IPS-11a (cell line): ENCODE data around the gene GRIK3.

Experiments
- H3K4me3 ChIP-seq: one replicate; pipeline ENCODE4 v1.5.1; 2013; ENCODE audit warnings: low read depth, low read length, control low read depth

GRIK3 gene

GRCh38 chr1:36835696-36836095, 198.6 kb downstream of the GRIK3 start:
- H3K4me3 ChIP-seq, result no peak overlapping the region

GRCh38 chr1:36835017-36835695, 199.2 kb downstream of the GRIK3 start:
- no peak overlapping the region for H3K4me3 ChIP-seq

DNA sequence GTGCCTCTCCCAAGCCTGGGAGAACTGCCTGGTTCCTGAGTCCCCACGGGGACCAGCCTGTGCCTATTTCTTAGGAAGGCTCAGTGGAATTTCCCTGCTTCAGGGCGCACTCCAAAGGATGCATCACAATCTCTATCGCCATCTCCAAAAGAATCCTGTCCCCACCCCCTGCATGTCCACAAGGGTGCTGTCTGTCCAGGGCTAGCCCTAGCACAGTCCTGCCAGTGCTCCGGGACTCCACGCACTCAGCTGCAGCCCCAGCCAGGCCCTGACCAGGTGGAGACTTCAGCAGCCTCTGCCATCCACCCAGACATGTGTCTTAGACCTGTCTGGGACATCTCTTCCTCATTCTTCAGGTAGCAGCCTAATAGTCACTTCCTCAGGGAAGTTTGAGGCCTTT, 199.7 kb downstream of the GRIK3 start:
- no peak overlapping the region for H3K4me3 ChIP-seq

DNA sequence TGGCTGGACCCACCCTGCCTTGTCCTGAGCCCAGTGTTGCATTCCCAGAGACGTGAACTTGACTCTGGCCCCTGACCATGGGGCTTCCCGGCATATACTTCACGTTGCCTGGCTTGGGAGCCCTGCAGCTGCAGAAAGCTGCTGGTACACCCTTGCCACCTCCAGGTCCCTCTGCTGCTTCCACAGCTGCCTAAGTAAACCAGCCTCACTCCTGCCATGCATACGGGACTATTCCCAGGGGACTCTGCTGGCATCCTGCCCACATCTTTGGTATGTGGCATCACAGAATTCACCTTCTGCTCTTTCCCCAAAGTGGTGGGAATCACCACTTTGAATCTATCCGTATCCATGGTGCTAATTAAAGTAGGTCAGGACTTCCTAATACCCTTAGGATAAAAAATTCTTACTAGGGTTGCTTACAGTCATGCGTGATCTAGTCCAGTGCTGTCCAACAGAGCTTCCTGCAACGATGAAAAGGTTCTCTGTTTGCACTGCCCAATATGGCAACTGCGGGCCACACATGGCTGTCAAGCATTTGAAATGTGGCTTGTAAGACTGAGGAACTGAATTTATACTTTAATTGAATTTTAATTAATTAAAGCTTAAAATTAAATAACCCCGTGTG, 203.0 kb downstream of the GRIK3 start:
- H3K4me3 ChIP-seq, result no peak overlapping the region

DNA sequence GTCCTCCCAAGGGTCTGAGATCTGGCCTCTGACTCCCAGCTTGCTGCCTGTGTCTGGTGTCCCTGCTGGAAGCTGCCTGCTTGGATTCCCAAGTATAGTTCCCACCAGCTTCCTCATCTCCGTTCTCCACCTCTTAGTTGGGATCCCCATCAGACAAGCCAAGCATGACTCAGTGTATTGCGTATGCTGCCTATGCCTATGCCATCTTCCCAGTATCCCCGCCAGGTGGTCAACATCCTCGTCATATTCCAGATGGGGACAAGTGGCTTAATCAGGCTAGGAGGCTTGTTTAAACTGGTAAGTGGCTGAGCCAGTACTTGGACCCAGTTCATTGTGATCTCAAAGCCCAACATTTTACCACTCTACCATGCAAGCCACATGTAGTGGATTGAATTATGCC, 204.4 kb downstream of the GRIK3 start:
- no peak overlapping the region for H3K4me3 ChIP-seq

DNA sequence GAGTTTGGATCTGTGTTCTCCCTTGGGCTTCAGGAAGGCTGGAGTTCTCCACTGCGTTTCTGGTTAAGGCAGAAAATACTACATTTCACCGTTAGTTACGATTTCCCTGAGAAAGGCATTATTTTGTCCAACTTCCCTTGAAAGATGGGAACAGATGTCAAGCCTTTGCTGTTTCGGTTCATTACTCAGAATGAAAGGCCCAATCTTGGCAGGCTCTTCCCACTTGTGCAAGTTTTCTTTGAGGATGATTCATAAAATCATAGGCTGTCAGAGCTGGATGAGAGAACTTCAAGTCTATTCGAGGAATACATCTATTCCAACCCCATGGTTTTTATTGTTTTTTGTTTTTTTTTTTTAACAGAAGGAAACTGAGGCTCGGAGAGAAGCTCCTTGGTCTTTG, 205.2 kb downstream of the GRIK3 start:
- no peak overlapping the region for H3K4me3 ChIP-seq

DNA sequence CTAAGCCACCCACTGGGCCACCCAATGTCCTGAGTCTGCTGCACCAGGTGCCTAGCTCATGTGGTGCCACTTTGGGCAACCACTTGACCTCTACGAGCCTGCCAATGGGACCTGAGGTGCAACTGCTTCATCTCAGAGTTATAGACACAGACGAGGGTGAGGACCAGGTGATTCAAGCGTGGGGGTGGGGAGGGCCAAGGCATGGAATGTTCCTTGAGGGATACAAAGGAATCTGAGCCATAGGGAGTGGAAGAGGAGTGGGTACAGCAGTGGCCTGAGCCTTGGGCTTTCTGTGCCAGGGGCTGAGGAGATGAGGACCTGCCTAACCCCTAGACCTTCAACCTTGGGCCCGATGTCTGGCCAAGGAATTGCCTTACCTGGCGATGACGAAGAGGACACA, 209.1 kb downstream of the GRIK3 start:
- H3K4me3 ChIP-seq, result no peak overlapping the region

- no peak overlapping the region for H3K4me3 ChIP-seq
Measured at GRCh38 chr1:36824390-36824861, 209.9 kb downstream of the GRIK3 start.

DNA sequence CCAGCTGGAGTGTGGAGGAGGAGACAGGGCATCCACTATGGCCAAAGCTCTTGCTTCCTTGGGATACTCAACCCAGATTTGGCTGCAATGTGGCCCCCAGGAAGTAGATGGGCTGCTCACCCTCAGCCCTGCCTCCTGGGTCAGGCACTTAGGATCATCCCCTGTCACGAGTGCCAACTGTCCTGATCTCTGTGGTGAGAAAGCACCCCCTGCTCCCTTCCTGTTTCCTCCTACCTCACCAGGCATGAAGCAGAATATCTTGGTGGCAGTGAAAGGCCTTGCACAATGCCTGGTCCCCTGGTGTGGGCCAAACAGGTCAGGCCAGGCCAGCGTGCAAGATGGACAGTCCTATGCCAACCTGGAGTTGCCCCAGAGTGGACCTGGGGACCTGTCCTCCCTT, 211.7 kb downstream of the GRIK3 start:
- H3K4me3 ChIP-seq, result no peak overlapping the region

DNA sequence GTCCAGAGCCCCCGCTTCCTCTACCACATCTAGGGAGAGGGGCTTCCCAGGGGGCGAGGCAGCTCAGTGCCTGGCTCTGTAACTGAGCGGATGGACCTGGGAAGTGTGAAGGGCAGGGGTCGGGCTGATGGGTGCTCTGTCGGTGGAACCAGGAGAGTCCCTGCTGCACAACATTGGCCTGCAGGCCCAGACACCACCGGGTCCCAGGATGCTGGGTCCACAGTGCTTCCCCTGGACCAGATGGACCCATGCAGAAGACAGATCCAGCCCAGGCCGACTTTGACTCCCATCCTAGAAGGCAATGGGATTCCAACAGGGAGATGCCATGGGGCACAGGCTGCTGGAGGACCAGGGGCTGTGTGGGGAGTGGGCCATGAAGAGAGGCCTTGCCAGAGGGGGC, 212.9 kb downstream of the GRIK3 start:
- no peak overlapping the region for H3K4me3 ChIP-seq

DNA sequence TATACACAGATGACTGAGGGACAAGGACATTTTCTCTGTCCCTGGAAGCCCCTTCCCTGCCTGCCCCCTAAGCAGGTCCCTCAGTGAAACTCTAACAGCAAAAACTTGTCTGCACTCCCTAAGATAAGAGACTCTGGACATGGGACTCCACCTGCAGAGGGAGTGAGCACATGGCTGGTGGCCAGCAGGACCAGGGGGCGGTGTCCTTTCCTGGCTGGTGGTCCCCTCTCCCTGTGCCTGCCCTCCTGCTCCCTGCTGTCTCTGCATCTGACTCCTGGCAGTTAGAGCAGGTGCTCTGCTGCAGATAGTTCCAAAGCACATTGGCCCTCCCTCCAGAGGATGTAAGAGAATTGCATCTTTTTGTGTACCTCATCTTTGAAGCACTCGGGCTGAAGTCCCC, 215.5 kb downstream of the GRIK3 start:
- H3K4me3 ChIP-seq, result no peak overlapping the region

- H3K4me3 ChIP-seq, result no peak overlapping the region
Measured at GRCh38 chr1:36816348-36816747, 218.0 kb downstream of the GRIK3 start.

- no peak overlapping the region for H3K4me3 ChIP-seq
Measured at GRCh38 chr1:36814774-36815173, 219.5 kb downstream of the GRIK3 start.

- no peak overlapping the region for H3K4me3 ChIP-seq
Measured at GRCh38 chr1:36814083-36814482, 220.2 kb downstream of the GRIK3 start.

GRCh38 chr1:36807262-36807661, 227.1 kb downstream of the GRIK3 start:
- no peak overlapping the region for H3K4me3 ChIP-seq

DNA sequence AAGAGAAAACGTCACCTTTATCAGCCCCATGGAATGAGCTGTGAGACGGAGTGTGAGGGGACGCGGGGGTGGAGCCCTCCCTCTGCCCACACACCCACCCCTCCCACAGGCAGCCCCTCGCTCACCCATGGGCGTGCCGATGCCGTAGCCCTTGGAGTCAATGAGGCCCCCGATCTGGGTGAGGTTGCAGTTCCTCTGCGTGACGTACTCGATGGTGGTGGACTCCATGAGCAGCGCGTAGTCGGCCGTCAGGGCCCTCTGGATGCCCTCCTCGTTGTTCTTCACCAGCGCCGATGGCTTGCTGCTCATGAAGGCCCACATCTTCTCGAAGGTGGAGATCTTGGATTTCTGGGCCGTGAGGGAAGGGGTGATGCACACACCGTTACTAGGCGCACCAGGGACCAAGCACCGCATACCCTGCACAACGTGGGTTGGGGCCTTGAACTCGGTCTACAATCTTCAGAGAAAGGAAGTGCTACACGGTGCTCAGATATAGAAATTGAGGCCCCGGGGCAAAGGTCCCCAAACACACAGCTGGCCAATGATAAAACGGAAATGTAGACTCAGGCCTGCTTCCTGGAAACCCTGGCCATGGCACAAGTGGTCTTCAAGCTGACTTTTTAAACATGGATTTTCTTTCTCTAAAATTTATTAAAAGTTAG, 228.2 kb downstream of the GRIK3 start:
- no peak overlapping the region for H3K4me3 ChIP-seq

- no peak overlapping the region for H3K4me3 ChIP-seq
Measured at GRCh38 chr1:36804669-36805314, 229.5 kb downstream of the GRIK3 start.

DNA sequence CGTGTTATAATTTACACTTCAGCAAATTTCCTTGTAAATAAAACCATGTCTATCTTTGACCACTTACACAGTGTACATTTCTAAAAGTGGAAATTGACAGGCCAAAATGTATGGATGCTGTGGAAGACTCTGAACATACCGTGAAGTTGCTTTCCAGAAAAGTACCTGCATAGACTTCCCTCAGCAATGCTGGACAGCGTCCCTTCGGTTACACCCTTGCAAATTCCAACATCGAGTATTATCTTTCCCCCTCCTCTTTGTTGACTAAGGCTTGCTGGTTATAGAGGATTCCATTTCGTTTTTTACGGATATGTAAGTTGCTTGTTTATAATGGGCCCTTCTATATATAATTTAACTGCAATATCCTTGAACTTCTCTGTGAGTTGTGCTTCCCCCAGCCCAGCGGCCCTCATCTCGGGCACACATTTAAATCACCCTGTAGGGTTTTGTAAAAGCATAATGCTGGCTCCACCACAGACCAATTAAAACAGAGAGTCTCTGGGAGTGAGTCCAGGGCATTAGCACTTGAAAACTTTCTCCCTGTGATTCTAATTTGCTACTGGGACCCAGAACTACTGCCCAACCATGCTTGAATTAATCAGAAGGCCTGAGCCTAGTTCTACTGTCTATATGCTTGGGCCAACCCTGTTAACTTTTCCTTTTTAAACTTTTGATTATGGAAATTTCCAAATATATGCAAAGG, 230.3 kb downstream of the GRIK3 start:
- no peak overlapping the region for H3K4me3 ChIP-seq

GRCh38 chr1:36802018-36802417, 232.3 kb downstream of the GRIK3 start:
- H3K4me3 ChIP-seq, result no peak overlapping the region

DNA sequence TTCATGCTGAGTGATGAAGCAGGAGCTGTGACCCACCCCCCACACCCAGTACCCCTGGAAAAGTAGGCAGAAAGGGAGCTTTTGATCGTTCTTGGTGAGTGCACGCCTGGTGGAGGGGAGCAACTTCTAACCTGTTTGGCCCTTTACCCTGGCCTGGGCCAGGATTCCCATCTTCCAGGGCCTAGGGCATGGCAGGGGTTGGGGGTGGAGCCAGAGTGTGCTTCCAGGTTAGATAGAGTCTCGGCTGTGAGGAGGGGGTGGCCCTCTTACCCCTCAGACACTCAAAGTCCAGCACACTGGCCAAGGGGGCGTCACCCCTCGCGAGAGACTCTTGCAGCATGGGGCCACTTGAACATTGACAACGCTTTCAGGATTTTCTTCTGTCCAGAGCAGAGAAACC, 236.6 kb downstream of the GRIK3 start:
- H3K4me3 ChIP-seq, result no peak overlapping the region

DNA sequence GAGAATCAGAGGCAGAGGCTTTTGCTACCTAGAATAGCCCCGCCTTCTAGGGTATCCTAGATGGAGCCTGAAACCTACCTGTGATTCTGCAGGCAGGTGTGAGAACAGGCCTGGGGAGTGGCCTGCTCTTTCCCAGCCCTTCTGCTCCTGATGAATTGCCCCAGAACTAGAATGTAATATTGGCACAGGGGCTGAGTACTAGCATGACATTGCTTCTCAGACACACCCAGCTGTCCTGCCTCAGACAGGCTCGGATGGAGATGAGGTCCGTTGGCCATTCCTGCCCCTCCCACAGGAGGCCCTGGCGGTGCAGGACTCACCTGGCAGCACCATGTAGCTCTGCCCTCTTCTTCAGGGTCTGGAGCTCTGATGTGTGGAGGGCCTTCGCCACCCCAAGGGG, 237.6 kb downstream of the GRIK3 start:
- H3K4me3 ChIP-seq, result no peak overlapping the region
